Measurements from ENCODE around the gene IL5. TPM values are rescaled to one million over a fixed set of nuclear protein-coding genes. Genes with fewer than 3 reads are reported as not detected.

IL5 gene
- total and polyA plus RNA-seq, 2 experiments from 2014 or later: not detected

GRCh38 chr5:132540764-132541163 lies 2.6 kb downstream of the IL5 start:
- no peak for TF ChIP-seq CTCF (IDR thresholded peaks at IDR 0.05; ENCODE audit: low read depth, low read length)
- no peak for DNase-seq (ENCODE audit: low read depth in 1 of 2, low spot score in 1 of 2)
- Histone ChIP-seq H3K27ac (no peak overlapping the region), H3K27me3 (peaks cover 6% of the 10 kb centered on the region), H3K9me3 (ENCODE audit: low read depth) (no peaks in the 10 kb centered on the region), H3K4me1 (ENCODE audit: low read depth) (no peaks in the 10 kb centered on the region), H3K4me3 (no peak overlapping the region), H3K36me3 (no peaks in the 10 kb centered on the region)

GRCh38 chr5:132540149-132540548 lies 3.2 kb downstream of the IL5 start:
- no peaks in the 10 kb centered on the region for H3K9me3 ChIP-seq (ENCODE audit: low read depth)
- H3K36me3 ChIP-seq: no peaks in the 10 kb centered on the region
- no peak overlapping the region for H3K27ac ChIP-seq
- no peak overlapping the region for H3K4me3 ChIP-seq
- TF ChIP-seq CTCF (IDR thresholded peaks at IDR 0.05; ENCODE audit: low read depth, low read length): no peak
- H3K27me3 ChIP-seq: peaks cover 8% of the 10 kb centered on the region
- H3K4me1 ChIP-seq (ENCODE audit: low read depth): no peaks in the 10 kb centered on the region
- DNase-seq (ENCODE audit: low read depth in 1 of 2, low spot score in 1 of 2): no peak

GRCh38 chr5:132539716-132540115 lies 3.6 kb downstream of the IL5 start:
- no peaks in the 10 kb centered on the region for H3K4me1 ChIP-seq (ENCODE audit: low read depth)
- H3K27me3 ChIP-seq: peaks cover 13% of the 10 kb centered on the region
- TF ChIP-seq CTCF (IDR thresholded peaks at IDR 0.05; ENCODE audit: low read depth, low read length): no peak
- no peak for DNase-seq (ENCODE audit: low read depth in 1 of 2, low spot score in 1 of 2)
- H3K36me3 ChIP-seq: no peaks in the 10 kb centered on the region
- no peak overlapping the region for H3K4me3 ChIP-seq
- no peak overlapping the region for H3K27ac ChIP-seq
- H3K9me3 ChIP-seq (ENCODE audit: low read depth): no peaks in the 10 kb centered on the region

- DNase-seq (ENCODE audit: low read depth in 1 of 2, low spot score in 1 of 2): no peak
- peaks cover 8% of the 10 kb centered on the region for H3K27me3 ChIP-seq
- H3K36me3 ChIP-seq: no peaks in the 10 kb centered on the region
- no peaks in the 10 kb centered on the region for H3K9me3 ChIP-seq (ENCODE audit: low read depth)
- TF ChIP-seq CTCF (IDR thresholded peaks at IDR 0.05; ENCODE audit: low read depth, low read length): no peak
- H3K4me1 ChIP-seq (ENCODE audit: low read depth): no peaks in the 10 kb centered on the region
- no peak overlapping the region for H3K4me3 ChIP-seq
- H3K27ac ChIP-seq: no peak overlapping the region
Measured at GRCh38 chr5:132530946-132531345, 12.4 kb downstream of the IL5 start.

GRCh38 chr5:132528866-132529634 lies 14.3 kb downstream of the IL5 start:
- no peak for DNase-seq (ENCODE audit: low read depth in 1 of 2, low spot score in 1 of 2)
- no peak for TF ChIP-seq CTCF (IDR thresholded peaks at IDR 0.05; ENCODE audit: low read depth, low read length)

More at GRCh38 chr5:132528866-132529634, 14.3 kb downstream of the IL5 start:
- Histone ChIP-seq H3K27me3 (no peaks in the 10 kb centered on the region), H3K4me1 (ENCODE audit: low read depth) (no peaks in the 10 kb centered on the region), H3K36me3 (no peaks in the 10 kb centered on the region), H3K27ac (no peak overlapping the region), H3K9me3 (ENCODE audit: low read depth) (no peaks in the 10 kb centered on the region), H3K4me3 (no peak overlapping the region)

All from cardiac muscle cell (in vitro differentiated cells and primary cell).